Activated effector memory CD4-positive, alpha-beta T cell treated with Interleukin-2 at 50 U/mL for 16 hours (primary cell): ENCODE measurements around the gene GBP6.
A peak's percentile ranks its signal among the peaks of the same experiment; 100 is the strongest.
"Not testable (repeated sequence)": the region's sequence is repeated elsewhere in the genome, so short reads cannot be mapped to it uniquely, and the experiment has no call there.

Source experiments
- DNase-seq: peaks from one replicate; pipeline ENCODE4 v3.0.0-alpha.2; 2020

Gene GBP6, protein sequence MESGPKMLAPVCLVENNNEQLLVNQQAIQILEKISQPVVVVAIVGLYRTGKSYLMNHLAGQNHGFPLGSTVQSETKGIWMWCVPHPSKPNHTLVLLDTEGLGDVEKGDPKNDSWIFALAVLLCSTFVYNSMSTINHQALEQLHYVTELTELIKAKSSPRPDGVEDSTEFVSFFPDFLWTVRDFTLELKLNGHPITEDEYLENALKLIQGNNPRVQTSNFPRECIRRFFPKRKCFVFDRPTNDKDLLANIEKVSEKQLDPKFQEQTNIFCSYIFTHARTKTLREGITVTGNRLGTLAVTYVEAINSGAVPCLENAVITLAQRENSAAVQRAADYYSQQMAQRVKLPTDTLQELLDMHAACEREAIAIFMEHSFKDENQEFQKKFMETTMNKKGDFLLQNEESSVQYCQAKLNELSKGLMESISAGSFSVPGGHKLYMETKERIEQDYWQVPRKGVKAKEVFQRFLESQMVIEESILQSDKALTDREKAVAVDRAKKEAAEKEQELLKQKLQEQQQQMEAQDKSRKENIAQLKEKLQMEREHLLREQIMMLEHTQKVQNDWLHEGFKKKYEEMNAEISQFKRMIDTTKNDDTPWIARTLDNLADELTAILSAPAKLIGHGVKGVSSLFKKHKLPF

DNA sequence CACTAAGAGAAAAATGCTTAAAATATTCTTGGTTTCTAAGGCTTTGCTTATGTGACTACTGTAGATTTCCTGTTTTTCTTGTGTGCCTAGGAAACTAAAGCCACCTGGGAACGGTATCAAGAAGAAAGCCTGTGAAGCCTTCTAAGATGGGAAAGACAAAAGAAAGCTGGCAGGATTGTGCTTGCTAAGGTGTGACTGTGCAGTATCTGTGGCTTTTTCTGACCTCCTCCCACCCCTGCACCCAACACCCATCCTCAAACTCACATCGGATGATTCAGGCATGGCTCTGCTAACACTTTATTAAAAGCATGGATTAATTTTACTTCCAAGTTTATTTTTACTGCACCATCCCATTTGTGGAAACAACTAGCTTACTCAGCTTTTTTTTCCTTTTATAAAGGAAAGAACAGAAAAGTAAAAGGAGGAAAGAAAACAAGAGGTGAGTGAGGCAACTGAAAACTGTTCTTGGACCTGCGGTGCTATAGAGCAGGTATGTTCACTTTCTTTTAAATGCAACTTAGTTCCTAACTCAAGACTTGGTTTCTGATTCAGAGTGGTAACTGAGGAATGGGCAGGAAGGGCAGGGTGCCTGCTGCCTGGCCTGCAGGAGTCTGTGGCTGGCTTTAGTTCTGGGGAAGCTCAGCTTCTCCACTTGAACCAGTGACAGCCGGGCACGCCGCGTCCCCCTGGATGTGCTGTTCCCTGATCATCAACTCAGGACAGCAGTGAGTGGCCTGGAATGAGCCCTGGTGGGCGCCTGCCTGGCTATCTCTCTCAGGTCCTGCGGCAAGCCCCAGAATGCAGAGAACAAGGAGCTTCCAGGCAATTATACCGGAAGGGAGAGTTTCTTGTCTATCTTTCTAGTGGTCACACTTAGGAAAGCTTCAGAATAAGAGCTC lies at the start of gene GBP6:
GBP6 (plus strand) TSS at position 422 of the 899 bp plus-strand sequence. CDS start 4,493 bp downstream, outside the sequence.
- no peak for DNase-seq

DNA sequence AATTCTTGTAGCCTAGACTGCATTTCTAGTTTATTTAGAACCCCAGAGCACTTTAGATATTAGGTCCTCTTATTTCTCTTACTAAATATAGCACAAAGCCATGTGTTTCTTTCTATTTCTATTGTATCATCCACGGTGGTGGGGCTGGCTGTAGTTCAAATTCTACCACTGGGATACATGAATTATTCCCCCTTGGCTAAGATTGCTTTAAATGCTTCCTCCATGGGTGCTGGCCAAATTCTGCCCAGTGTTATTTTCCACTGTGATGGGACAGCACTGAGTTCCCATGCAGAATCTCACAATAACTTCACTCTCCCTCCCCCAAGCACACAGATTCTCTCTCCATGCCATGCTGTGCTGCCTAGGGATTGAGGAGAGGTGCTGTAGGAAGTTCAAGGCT lies 41.5 kb upstream of the GBP6 start:
- no peak for DNase-seq

GRCh38 chr1:89331890-89332289 lies 32.0 kb upstream of the GBP6 start:
- no peak for DNase-seq

GRCh38 chr1:89332461-89332860 lies 31.4 kb upstream of the GBP6 start:
- no peak for DNase-seq

- DNase-seq, result no peak
These were observed 28.4 kb upstream of the GBP6 start for GRCh38 chr1:89335486-89335885.

DNA sequence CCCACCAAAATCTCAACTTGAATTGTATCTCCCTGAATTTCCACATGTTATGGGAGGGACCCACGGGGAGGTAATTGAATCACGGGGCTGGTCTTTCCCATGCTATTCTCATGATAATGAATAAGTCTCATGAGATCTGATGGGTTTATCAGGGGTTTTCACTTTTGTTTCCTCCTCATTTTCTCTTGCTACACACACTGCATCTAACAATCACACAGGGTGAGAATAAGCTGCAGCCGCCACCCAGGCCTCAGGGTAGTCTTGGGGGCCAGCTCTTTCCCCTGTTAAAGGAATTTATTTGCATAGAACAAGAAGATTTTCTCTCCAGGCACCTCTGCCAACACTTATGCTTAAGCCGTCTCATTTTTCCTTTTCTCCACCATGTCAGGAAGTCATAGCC lies 26.0 kb upstream of the GBP6 start:
- DNase-seq, result no peak

- no peak for DNase-seq
These were observed 24.8 kb upstream of the GBP6 start for GRCh38 chr1:89339039-89339438.

GRCh38 chr1:89345479-89345878 lies 18.4 kb upstream of the GBP6 start:
- DNase-seq, result not testable (repeated sequence)

GRCh38 chr1:89347296-89347695 lies 16.6 kb upstream of the GBP6 start:
- DNase-seq, result no peak

DNA sequence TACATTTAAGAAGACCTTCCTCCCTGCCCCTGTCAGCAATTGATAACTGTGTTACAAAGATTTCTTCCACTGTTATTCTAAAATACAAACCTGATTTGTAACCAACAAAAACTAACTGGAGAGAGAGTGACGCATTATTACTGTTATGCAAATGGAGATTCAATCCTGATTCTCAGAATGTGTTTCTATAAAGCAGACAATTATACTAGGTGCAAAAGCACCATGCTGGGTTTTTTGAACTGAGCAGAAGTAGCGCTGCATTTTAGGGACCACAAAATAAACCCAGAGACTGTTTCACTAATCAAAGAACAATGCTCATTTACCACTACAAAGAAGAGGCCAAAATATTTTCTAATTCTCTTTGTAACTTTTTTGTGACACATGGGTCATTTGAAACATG lies 13.6 kb upstream of the GBP6 start:
- DNase-seq, result no peak

GRCh38 chr1:89351597-89352311 lies 12.1 kb upstream of the GBP6 start:
- DNase-seq, result no peak

DNA sequence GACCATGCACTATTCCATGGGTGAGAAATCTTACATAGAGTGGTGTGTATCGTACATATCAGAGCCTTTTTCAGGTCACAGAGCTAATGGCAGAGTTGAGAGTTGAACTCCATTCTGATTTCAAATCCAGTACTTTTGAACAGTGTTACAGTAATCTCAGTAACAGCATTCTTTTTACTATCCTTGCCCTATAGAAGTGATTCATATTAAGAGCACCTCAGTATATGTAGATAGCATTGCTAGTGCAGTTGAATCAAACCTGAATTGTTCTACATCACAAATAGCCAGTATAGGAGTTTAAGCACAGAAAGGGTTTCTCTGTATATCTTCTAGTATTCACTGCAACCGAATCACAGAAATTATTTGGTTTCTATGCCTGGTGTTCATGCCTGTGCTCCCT lies 11.4 kb upstream of the GBP6 start:
- DNase-seq, result no peak

DNA sequence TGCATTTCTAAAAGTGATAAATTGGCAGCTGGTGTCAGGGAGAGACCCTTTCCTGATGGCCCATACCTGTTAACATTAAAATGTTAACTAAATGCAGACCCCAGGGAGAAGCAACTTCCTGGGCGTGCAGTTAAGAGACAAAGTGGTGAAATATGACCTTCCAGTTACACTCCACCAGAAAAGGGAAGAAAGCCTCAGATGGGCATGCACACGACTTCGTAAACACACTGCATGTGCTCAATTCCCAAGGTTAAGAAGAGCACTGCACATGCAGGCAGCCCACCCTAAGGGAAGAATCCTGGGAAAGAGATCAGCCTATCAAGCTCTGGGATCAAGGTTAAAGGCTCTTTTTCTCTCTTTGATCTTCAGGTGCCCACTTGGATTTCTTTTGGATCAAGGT lies 9.7 kb upstream of the GBP6 start:
- DNase-seq, result no peak

- no peak for DNase-seq
These were observed 8.8 kb upstream of the GBP6 start for GRCh38 chr1:89355056-89355455.

GRCh38 chr1:89356658-89357400 lies 7.0 kb upstream of the GBP6 start:
- DNase-seq, result no peak

DNA sequence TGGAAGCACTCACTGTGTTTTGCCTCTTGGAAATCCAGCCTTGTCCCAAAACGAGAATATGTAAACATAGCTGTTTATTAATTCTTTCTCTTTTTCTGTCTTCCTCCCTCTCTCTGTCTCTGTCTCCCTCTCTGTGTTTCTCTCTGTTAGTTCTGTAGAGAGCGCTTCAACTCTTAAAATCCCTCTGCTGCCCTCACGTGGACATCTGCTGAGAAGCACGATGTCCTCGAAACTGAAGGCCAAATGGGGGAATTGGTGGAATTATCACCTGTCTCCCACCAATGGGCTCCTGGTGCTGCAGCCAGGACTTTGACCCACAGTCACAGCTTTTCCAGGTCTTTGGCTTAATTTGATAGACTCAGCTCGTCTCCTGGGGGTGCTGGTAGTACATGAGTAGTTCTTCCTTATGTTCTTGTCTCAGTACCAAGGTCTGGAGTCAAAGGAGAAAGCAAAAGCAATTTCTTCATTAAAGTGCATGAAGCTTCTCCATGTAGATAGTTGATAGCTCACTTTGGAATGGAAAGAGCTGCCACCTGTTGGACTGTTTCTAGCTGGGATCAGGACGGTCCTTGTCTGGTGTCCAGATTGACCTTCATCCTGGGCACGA lies 5.5 kb upstream of the GBP6 start:
- peak; percentile 70 for DNase-seq

DNA sequence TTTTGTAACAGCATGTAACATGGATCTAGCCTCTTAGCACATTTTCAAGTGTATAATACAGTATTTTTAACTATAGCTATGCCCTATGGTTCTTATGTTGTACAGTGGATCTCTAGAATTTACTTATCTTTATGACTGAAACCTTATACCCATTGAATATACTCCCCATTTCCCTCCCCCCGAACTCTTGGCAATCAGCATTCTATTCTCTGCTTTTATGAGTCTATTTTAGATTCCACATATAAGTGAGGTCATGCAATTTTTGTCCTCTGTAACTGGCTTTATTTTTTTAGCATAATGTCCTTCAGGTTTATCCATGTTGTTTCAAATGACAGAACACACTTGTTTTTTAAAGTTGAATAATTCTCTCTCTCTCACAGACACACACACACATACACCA lies 3.1 kb upstream of the GBP6 start:
- DNase-seq, result no peak

DNA sequence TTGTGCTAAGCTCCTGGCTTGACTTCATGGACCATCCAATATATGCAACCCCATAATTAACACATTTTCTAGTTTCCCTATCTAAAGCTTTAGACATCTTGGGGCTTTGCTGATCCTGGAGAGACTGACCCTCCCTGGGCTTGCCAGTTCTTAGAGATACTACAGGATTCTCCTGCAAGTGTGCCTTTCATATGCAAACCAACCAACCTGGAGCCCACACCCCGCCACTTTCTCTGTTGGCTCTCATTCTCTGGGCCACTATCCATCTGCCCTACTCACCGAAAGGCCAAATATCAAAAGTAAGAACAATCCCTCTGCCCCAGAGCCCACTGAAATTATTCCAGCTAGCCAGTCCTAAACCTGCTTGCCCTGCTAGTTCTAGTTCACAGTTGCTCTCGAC lies 2.2 kb upstream of the GBP6 start:
- no peak for DNase-seq

DNA sequence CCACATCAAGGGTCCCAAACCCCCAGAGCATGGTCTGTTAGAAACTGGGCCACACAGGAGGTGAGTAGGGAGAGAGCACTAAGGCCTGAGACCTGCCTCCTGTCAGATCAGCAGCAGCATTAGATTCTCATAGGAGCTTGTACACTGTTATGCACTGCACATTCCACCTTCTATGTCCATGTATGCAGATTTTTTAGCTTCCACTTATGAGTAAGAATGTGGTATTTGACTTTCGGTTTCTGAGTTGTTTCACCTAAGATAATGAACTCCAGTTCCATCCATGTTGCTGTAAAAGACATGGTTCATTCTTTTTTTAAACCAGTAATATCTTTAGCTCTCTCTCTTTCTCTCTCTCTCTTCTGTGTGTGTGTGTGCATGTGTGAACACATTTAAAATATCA lies 663 bp upstream of the GBP6 start:
- DNase-seq, result no peak

DNA sequence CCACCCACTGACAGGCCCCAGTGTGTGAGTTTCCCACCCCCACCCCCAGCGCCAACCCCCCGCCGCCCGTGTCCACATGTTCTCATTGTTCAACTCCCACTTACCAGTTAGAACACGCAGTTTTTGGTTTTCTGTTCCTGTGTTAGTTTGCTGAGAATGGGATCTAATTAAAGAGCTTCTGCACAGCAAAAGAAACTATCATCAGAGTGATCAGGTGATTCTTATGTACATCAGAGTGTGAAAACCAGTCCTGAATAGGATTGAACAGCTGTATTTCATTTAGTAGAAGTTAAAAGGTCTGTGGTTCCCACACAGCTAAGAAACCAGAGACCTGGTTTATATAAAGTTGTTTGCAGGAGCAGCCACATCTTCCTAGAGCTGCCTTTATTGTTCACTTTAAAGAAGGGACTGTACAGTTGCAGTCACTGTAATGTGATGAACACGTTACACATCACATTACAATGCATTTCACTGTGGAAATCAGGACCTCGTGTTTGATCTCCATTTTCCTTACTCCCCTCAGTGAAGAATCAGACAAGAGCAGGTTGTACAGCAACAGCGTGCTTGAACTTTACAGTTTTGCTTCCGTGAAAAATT lies 1.2 kb downstream of the GBP6 start:
- DNase-seq, result no peak

GRCh38 chr1:89367221-89367620 lies 3.4 kb downstream of the GBP6 start:
- no peak for DNase-seq
